ENCODE results near the gene EPS8L2.

The EPS8L2 gene

GRCh38 chr11:761526-762108 is 55.6 kb downstream of the EPS8L2 start:
- no peak for DNase-seq (ENCODE audit: low read depth, low spot score)

GRCh38 chr11:762421-763072 is 56.5 kb downstream of the EPS8L2 start:
- DNase-seq (ENCODE audit: low read depth, low spot score), result no peak

- DNase-seq (ENCODE audit: low read depth, low spot score), result no peak
Observed at GRCh38 chr11:763073-763463, 57.0 kb downstream of the EPS8L2 start.

GRCh38 chr11:763549-764321 is 57.7 kb downstream of the EPS8L2 start:
- DNase-seq (ENCODE audit: low read depth, low spot score), result no peak

- DNase-seq (ENCODE audit: low read depth, low spot score), result no peak
Observed at GRCh38 chr11:764322-765024, 58.4 kb downstream of the EPS8L2 start.

GRCh38 chr11:765025-765801 is 59.2 kb downstream of the EPS8L2 start:
- DNase-seq (ENCODE audit: low read depth, low spot score), result peak; percentile 72

- DNase-seq (ENCODE audit: low read depth, low spot score), result no peak
Observed at GRCh38 chr11:765802-766091, 59.7 kb downstream of the EPS8L2 start.

GRCh38 chr11:766106-766935 is 60.3 kb downstream of the EPS8L2 start:
- no peak for DNase-seq (ENCODE audit: low read depth, low spot score)

GRCh38 chr11:766936-767210 is 60.8 kb downstream of the EPS8L2 start:
- DNase-seq (ENCODE audit: low read depth, low spot score), result no peak

- DNase-seq (ENCODE audit: low read depth, low spot score), result no peak
Observed at GRCh38 chr11:767238-767637, 61.2 kb downstream of the EPS8L2 start.

GRCh38 chr11:769887-770641 is 64.0 kb downstream of the EPS8L2 start:
- no peak for DNase-seq (ENCODE audit: low read depth, low spot score)

GRCh38 chr11:770642-771616 is 64.9 kb downstream of the EPS8L2 start:
- DNase-seq (ENCODE audit: low read depth, low spot score), result no peak

- no peak for DNase-seq (ENCODE audit: low read depth, low spot score)
Observed at GRCh38 chr11:771617-772204, 65.7 kb downstream of the EPS8L2 start.

- no peak for DNase-seq (ENCODE audit: low read depth, low spot score)
Observed at GRCh38 chr11:772429-773390, 66.7 kb downstream of the EPS8L2 start.

- DNase-seq (ENCODE audit: low read depth, low spot score), result no peak
Observed at GRCh38 chr11:773425-773824, 67.4 kb downstream of the EPS8L2 start.

GRCh38 chr11:773830-774229 is 67.8 kb downstream of the EPS8L2 start:
- DNase-seq (ENCODE audit: low read depth, low spot score), result no peak

- DNase-seq (ENCODE audit: low read depth, low spot score), result no peak
Observed at GRCh38 chr11:774873-775592, 69.0 kb downstream of the EPS8L2 start.

Data from ELF-1 (cell line).